Activated naive CD8-positive, alpha-beta T cell (primary cell): ENCODE results near the gene C1orf159.

Experiments used
- H3K27ac Mint-ChIP-seq: one replicate; pipeline ENCODE4 v1.8.0; 2021; ENCODE audit warnings: mixed read lengths
- H3K27me3 Mint-ChIP-seq: one replicate; pipeline ENCODE4 v1.8.0; 2021; ENCODE audit warnings: mixed read lengths
- H3K36me3 Mint-ChIP-seq: one replicate; pipeline ENCODE4 v1.8.0; 2021; ENCODE audit warnings: mixed read lengths
- H3K4me1 Mint-ChIP-seq: one replicate; pipeline ENCODE4 v1.8.0; 2021; ENCODE audit warnings: low read depth, mixed read lengths
- H3K4me3 Mint-ChIP-seq: one replicate; pipeline ENCODE4 v1.8.0; 2021; ENCODE audit warnings: mild to moderate bottlenecking, mixed read lengths
- H3K9me3 Mint-ChIP-seq: one replicate; pipeline ENCODE4 v1.8.0; 2021; ENCODE audit warnings: low read depth, mixed read lengths

The C1orf159 gene

DNA sequence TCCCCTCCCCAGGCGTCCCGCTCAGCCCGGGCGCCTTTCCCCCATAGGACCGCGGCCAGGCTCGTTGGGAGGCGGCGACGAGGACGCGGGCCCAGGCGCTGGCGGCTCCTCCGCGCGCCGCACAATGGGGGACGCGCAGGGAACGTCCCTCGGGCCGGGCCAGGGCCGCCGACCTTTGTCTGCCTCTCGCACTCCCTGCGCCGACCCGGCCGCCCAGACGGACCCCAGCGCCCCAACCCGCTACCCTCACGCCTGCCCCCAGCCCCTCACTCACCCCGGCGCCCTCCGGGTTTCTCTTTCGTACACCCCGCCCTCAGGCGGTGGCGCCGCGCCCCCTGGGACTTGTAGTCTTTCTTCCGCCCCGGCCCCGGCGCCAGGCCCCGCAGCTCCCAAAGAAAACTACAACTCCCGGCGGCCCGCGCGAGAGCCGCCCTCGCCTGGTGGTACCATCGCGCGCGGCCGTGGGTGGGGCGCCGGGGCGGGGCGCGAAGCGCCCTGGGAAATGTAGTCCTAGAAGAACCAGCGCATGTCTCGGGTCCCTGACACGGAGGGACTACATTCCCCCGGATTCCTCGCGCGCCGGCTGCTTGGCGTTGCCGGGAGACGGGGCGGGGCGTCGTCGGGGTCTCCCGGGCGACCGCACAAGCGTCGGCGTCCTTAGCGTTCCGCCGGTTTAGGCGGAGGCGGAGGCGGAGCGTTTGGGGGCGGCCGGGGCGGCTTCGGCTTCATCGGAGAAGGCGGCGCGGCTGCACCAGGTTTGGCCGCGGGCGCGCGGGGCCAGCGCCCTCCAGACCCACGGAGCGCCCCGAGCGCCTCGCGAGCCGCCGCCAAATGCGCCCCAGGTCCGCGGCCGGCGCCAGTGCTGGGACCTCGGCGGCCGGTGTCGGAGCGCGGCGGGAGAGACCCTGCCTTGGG lies at the start of gene C1orf159:
Gene C1orf159, minus strand, starts transcription at position 304 of the 915 bp plus-strand sequence. CDS start 24,546 bp downstream, outside the sequence.
- peak within 1 kb of the TSS; percentile 88 for H3K4me3 Mint-ChIP-seq
- H3K27me3 Mint-ChIP-seq, result no peaks in the 10 kb centered on the region
- peak within 1 kb of the TSS; percentile 66 for H3K27ac Mint-ChIP-seq
- H3K9me3 Mint-ChIP-seq, result no peaks in the 10 kb centered on the region
- H3K4me1 Mint-ChIP-seq, result peaks cover 11% of the 10 kb centered on the region
- peaks cover 7% of the 10 kb centered on the region for H3K36me3 Mint-ChIP-seq

DNA sequence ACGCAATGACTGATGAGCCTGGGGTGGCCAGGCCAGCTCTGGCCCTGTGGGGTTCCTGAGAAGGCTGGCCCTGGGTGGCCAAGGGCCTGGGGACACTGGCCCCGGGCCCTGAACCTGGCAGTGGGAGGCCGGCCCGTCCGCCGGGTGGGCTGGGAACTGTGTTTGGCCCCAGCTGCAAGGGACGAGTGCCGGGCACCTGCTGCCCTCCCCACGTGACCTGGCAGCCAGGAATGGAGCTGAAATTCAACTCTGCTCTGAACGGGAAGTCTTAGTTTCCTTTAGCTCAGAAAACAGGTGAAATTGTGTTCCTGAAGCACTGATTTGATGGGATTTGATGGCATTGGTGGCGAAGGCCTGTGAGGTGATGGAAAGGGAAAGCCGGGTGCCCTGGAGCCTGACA lies 49.6 kb upstream of the C1orf159 start:
- Mint-ChIP-seq H3K36me3 (no peaks in the 10 kb centered on the region), H3K4me1 (peaks cover 6% of the 10 kb centered on the region), H3K9me3 (no peaks in the 10 kb centered on the region), H3K27ac (no peak overlapping the region), H3K4me3 (no peak overlapping the region), H3K27me3 (no peaks in the 10 kb centered on the region)

- Mint-ChIP-seq H3K4me3 (no peak overlapping the region), H3K27ac (no peak overlapping the region), H3K27me3 (no peaks in the 10 kb centered on the region), H3K36me3 (no peaks in the 10 kb centered on the region), H3K9me3 (no peaks in the 10 kb centered on the region), H3K4me1 (peaks cover 2% of the 10 kb centered on the region)
Measured at GRCh38 chr1:1164701-1165451, 49.0 kb upstream of the C1orf159 start.

- H3K9me3 Mint-ChIP-seq, result no peaks in the 10 kb centered on the region
- H3K36me3 Mint-ChIP-seq, result no peaks in the 10 kb centered on the region
- peaks cover 2% of the 10 kb centered on the region for H3K4me1 Mint-ChIP-seq
- no peak overlapping the region for H3K27ac Mint-ChIP-seq
- H3K27me3 Mint-ChIP-seq, result no peaks in the 10 kb centered on the region
- no peak overlapping the region for H3K4me3 Mint-ChIP-seq
Measured at GRCh38 chr1:1164361-1164700, 48.4 kb upstream of the C1orf159 start.

GRCh38 chr1:1163538-1164070 lies 47.7 kb upstream of the C1orf159 start:
- no peaks in the 10 kb centered on the region for H3K9me3 Mint-ChIP-seq
- no peaks in the 10 kb centered on the region for H3K27me3 Mint-ChIP-seq
- H3K36me3 Mint-ChIP-seq, result no peaks in the 10 kb centered on the region
- H3K27ac Mint-ChIP-seq, result no peak overlapping the region
- no peak overlapping the region for H3K4me3 Mint-ChIP-seq
- peaks cover 2% of the 10 kb centered on the region for H3K4me1 Mint-ChIP-seq

DNA sequence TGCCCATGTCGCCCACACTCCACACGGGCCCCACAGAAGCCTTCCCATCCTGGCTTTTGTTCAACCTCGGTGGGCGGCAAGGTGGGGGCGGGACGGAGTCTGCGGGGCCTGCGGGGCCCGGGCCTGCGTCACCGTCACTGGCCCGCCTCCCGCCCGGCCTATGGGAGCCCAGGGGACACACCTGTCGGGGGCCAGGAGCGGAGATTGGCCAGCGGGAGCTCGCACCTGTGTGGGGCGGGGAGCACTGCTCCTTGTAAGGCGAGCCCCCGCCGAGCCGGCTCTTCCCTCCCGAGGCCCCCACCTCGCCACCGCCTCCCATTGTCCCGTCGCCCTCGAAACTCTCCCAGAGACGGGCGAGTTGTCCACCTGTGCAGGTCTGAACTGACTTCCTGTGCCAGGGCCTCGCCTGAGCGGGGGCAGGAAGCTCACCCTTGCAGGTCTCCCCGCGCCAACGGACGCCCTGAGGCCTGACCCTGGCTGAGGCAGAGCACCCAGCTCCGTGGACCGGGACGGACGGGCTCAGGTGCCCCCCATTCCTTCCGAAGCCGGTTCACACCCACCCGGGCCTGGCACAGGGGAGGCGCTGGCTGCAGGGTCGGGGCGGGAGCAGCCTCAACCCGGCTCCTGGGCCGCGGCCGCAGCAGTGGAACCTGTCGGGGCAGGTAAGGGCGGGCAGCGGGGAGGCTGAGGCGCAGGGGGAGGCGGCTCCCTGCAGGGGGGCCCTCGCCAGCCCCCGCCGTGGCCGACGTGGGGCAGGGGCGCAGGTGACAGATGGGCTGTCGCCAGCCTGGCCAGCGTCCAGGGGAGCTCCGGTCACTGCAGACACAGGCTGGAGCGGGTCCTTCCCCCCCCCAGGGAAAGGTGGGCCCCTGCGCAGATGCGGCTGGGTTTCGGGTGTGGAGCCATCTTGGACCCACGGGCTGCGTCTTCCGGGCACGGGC lies 47.0 kb upstream of the C1orf159 start:
- Mint-ChIP-seq H3K4me1 (peaks cover 2% of the 10 kb centered on the region), H3K36me3 (no peaks in the 10 kb centered on the region), H3K27ac (no peak overlapping the region), H3K9me3 (no peaks in the 10 kb centered on the region), H3K4me3 (no peak overlapping the region), H3K27me3 (no peaks in the 10 kb centered on the region)

GRCh38 chr1:1161683-1162079 lies 45.8 kb upstream of the C1orf159 start:
- Mint-ChIP-seq H3K9me3 (no peaks in the 10 kb centered on the region), H3K36me3 (no peaks in the 10 kb centered on the region), H3K27ac (no peak overlapping the region), H3K4me3 (no peak overlapping the region), H3K27me3 (no peaks in the 10 kb centered on the region), H3K4me1 (peaks cover 2% of the 10 kb centered on the region)

DNA sequence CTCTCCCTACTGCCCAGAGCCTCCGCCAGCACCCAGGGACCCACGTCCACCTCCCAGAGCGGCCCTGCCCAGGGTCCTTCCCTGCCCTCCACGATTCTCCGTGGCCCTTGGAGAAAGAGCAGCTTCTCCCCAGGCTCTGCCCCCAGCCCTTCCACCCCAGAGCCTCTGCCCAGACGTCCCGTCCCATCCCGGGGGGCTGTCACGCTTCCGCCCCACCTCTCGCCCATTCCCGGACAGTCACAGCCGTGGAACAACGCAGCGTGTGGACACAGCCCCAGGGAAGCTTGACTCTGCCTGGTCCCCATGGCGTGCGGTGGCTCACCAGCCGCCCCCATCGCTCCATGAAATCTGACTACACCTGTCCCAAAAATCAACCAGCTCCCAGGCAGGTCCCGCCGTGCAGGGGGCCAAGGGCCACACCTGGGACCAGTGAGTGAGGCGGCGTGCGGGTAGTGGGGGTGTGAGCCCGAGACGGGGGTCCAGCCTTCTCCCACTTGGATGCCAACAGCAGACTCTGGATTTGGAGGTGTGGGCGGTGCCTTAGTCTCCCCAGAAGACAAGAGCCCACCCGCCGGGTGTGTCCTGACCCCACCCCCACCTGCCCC lies 45.3 kb upstream of the C1orf159 start:
- no peaks in the 10 kb centered on the region for H3K9me3 Mint-ChIP-seq
- H3K27ac Mint-ChIP-seq, result no peak overlapping the region
- no peaks in the 10 kb centered on the region for H3K36me3 Mint-ChIP-seq
- H3K4me1 Mint-ChIP-seq, result peaks cover 2% of the 10 kb centered on the region
- no peaks in the 10 kb centered on the region for H3K27me3 Mint-ChIP-seq
- H3K4me3 Mint-ChIP-seq, result no peak overlapping the region

DNA sequence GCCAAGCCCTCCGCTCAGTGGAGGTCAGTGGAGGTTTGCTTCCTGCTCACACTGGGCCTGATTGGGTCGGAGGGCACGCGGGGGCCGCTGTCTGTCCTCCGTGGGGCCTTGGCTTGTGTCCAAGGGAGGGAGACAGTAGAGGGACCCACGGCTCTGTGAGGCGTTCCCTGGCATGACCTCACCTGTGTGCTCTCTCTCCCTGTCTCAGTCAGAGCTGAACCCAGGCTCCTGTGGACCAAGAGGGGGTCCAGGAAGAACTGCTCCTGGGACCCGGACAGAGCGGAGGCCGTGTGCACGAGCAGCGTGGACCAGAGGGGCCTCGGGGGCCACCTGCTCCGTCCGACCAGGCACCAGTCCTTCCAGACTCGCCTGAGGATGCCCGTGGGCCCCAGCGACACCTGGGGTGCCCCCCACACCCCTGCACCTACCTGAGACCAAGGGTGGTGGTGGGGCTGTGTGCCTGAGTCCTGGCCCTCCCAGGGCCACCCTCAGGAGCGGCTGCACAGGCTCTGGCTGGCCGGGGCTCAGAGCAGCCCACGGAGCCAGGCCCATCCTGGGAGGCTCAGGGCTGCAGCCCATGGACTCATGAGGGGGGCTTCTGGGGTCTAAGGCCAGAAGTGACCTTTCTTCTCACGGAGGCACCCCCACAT lies 44.5 kb upstream of the C1orf159 start:
- H3K27ac Mint-ChIP-seq, result no peak overlapping the region
- no peaks in the 10 kb centered on the region for H3K27me3 Mint-ChIP-seq
- H3K9me3 Mint-ChIP-seq, result no peaks in the 10 kb centered on the region
- H3K4me3 Mint-ChIP-seq, result no peak overlapping the region
- no peaks in the 10 kb centered on the region for H3K4me1 Mint-ChIP-seq
- H3K36me3 Mint-ChIP-seq, result no peaks in the 10 kb centered on the region

GRCh38 chr1:1157914-1158710 lies 42.2 kb upstream of the C1orf159 start:
- H3K27me3 Mint-ChIP-seq, result no peaks in the 10 kb centered on the region
- peaks cover 4% of the 10 kb centered on the region for H3K9me3 Mint-ChIP-seq
- no peaks in the 10 kb centered on the region for H3K36me3 Mint-ChIP-seq
- H3K4me1 Mint-ChIP-seq, result no peaks in the 10 kb centered on the region
- H3K27ac Mint-ChIP-seq, result no peak overlapping the region
- no peak overlapping the region for H3K4me3 Mint-ChIP-seq

- Mint-ChIP-seq H3K27ac (no peak overlapping the region), H3K4me1 (no peaks in the 10 kb centered on the region), H3K4me3 (peak overlapping the region; percentile 80), H3K9me3 (peaks cover 6% of the 10 kb centered on the region), H3K27me3 (no peaks in the 10 kb centered on the region), H3K36me3 (no peaks in the 10 kb centered on the region)
Measured at GRCh38 chr1:1157426-1157913, 41.6 kb upstream of the C1orf159 start.

- Mint-ChIP-seq H3K9me3 (peaks cover 6% of the 10 kb centered on the region), H3K4me3 (peak overlapping the region; percentile 62), H3K27ac (peak overlapping the region; percentile 28), H3K27me3 (no peaks in the 10 kb centered on the region), H3K36me3 (no peaks in the 10 kb centered on the region), H3K4me1 (no peaks in the 10 kb centered on the region)
Measured at GRCh38 chr1:1157033-1157365, 41.1 kb upstream of the C1orf159 start.
